ENCODE measurements around the gene PPP2R2B. TPM values are rescaled to one million over a fixed set of nuclear protein-coding genes. Genes with fewer than 3 reads are reported as not detected.

The PPP2R2B gene
- total and polyA plus RNA-seq, 2 donors (not counting 3 experiments of a cell fraction or from before 2014, with no cell fraction given): not detected

GRCh38 chr5:146778261-146778660, 100.3 kb downstream of the PPP2R2B start:
- no peaks in the 10 kb centered on the region for H3K27me3 ChIP-seq (ENCODE audit: control insufficient read depth in 2 of 2, insufficient read depth in 2 of 2, low read length in 2 of 2)
- no peaks in the 10 kb centered on the region for H3K79me2 ChIP-seq (ENCODE audit: control insufficient read depth, insufficient read depth, low read length)
- H3K9me3 ChIP-seq (replicated peaks; ENCODE audit: control insufficient read depth, insufficient read depth, low read length): no peaks in the 10 kb centered on the region
- H3K27ac ChIP-seq (ENCODE audit: insufficient read depth, low read depth, low read length): no peak overlapping the region
- no peaks in the 10 kb centered on the region for H4K20me1 ChIP-seq (replicated peaks; ENCODE audit: control insufficient read depth, extremely low read depth, insufficient read depth, low read length)
- H3K9me1 ChIP-seq (replicated peaks; ENCODE audit: control insufficient read depth, extremely low read depth, insufficient read depth, low read length): no peaks in the 10 kb centered on the region
- TF ChIP-seq POLR2AphosphoS5 (IDR thresholded peaks at IDR 0.05; ENCODE audit: insufficient read depth, low read depth, low read length) (no peak), MYC (IDR thresholded peaks at IDR 0.05; ENCODE audit: low read depth, low read length) (no peak), GATA2 (IDR thresholded peaks at IDR 0.05; ENCODE audit: insufficient read depth, insufficient read length, low read depth, low read length) (no peak), CTCF (IDR thresholded peaks at IDR 0.05; ENCODE audit: extremely low read depth in 1 of 2, insufficient read depth in 1 of 2, low read depth in 1 of 2, low read length in 2 of 2) (no peak), EZH2 (IDR thresholded peaks at IDR 0.05; ENCODE audit: borderline replicate concordance, low read depth, low read length, severe bottlenecking) (no peak), FOS (IDR thresholded peaks at IDR 0.05; ENCODE audit: borderline replicate concordance, insufficient read depth, low read length) (no peak), JUN (IDR thresholded peaks at IDR 0.05; ENCODE audit: borderline replicate concordance, insufficient read depth, insufficient read length, low read depth) (no peak), POLR2A (IDR thresholded peaks at IDR 0.05; ENCODE audit: low read depth, low read length) (no peak)
- H3K4me3 ChIP-seq (replicated peaks in 1 of 3; ENCODE audit: insufficient read depth in 1 of 3, low read depth in 1 of 3, low read length in 3 of 3): no peak overlapping the region
- no peak for DNase-seq (ENCODE audit: low read depth, low spot score)
- CTCF ChIA-PET: no interaction called here
- dilution Hi-C loops (cut with MboI; ENCODE audit: extremely low pct_ligation_motif_present, low sequenced_read_pairs): no loop called here
- no peak overlapping the region for H3K4me2 ChIP-seq (ENCODE audit: insufficient read depth, low read length)
- no peak overlapping the region for H2AFZ ChIP-seq (ENCODE audit: low read depth, low read length)
- POLR2A ChIA-PET: no interaction called here
- intact Hi-C loops (cut with micrococcal nuclease): no loop called here
- no peaks in the 10 kb centered on the region for H3K4me1 ChIP-seq (ENCODE audit: control insufficient read depth, extremely low read depth, insufficient read depth, low read length)
- no peaks in the 10 kb centered on the region for H3K36me3 ChIP-seq (ENCODE audit: control insufficient read depth in 2 of 2, extremely low read depth in 1 of 2, insufficient read depth in 2 of 2, low read length in 2 of 2)
- no TSS peak for BruUV-seq (replicated peaks)
- FAIRE-seq: no peak
- no peak overlapping the region for H3K9ac ChIP-seq (replicated peaks; ENCODE audit: extremely low read depth, insufficient read depth, low read length)
